ENCODE results near the gene SEPTIN3.
A peak's percentile ranks its signal among the peaks of the same experiment; 100 is the strongest.

SEPTIN3 gene, protein sequence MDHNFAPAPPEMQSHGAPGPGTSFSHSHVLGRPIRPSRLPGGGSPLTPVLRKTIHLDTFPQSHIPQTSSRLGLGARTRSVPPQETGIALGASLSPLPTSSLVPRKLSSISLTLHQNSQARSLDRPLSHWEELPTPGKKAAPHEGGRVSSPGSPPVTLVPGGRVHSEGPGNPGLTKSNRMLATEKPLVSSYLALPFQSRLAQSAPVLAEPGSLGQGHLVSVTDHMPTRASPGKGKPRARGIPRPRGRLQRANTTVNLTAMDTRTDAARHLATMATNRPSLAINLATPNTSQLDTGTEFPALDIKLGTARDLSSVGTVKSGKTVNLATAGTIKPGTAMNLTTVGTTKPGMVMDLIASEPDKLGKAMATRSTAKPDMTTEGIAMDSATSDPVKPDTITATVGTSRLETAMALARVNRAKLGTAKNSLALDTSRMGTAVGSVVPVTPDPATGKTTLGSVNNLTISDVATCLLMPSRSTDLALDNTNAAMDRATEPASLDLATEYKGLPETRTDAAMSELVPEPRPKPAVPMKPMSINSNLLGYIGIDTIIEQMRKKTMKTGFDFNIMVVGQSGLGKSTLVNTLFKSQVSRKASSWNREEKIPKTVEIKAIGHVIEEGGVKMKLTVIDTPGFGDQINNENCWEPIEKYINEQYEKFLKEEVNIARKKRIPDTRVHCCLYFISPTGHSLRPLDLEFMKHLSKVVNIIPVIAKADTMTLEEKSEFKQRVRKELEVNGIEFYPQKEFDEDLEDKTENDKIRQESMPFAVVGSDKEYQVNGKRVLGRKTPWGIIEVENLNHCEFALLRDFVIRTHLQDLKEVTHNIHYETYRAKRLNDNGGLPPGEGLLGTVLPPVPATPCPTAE

GRCh38 chr22:41969110-41969646 is at the start of gene SEPTIN3:
SEPTIN3 (plus strand) TSS chr22:41969443; CDS start chr22:41971493, 2,050 bp downstream.
- peaks cover 39% of the 10 kb centered on the region for H3K4me1 ChIP-seq

DNA sequence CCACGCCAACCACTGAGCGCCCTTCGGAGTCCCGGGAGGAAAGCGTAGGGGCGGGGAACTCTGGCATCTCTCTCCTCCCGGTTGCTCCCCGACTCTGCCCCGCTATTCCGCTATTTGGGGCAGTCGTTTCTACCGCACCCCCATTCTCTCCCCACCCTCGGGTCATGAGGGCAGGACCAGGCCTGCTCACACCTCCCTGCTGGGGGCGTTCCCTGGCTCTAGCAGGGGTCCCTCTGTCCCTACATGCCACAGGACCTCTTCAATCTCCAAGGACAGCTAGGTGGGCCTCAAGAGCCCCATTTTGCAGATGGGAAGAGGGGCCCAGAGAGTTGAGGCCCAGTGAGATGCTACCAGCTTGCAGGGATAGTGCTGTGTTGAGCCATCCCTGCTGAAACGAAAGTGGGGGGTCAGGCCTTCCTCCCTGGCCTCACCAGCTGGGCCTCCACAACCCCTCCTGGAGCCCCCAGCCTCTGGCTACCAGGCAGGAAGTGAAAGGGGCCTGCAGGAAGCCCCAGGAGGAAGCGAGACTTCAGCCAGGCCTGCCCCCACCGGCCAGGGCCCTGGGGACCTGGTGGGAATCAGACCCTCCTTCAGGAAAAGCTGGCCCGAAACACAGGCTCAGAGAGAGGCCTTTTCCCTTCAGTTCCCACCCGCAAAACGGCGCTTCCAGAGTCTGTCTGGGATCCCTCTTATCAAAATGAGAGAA is 48.8 kb upstream of the SEPTIN3 start:
- Histone ChIP-seq H3K9ac (peak overlapping the region; percentile 50), H3K36me3 (peaks cover 27% of the 10 kb centered on the region), H3K4me1 (peaks cover 81% of the 10 kb centered on the region), H3K27ac (peak overlapping the region; percentile 74), H3K4me3 (peak overlapping the region; percentile 66), H3K27me3 (peaks cover 26% of the 10 kb centered on the region), H4K20me1 (peaks cover 97% of the 10 kb centered on the region), H3K4me2 (peak overlapping the region; percentile 100), H3K9me3 (no peaks in the 10 kb centered on the region)
- TF ChIP-seq Cebpa-rat (IDR thresholded peaks at IDR 0.05), result no peak

More at GRCh38 chr22:41969110-41969646, at the start of gene SEPTIN3:
- H3K4me2 ChIP-seq, result peak within 1 kb of the TSS; percentile 34; the same call in 1 of the 2 replicates
- H3K9ac ChIP-seq, result no peak within 1 kb of the TSS
- no peaks in the 10 kb centered on the region for H3K9me3 ChIP-seq
- no peak within 1 kb of the TSS for H3K4me3 ChIP-seq
- no peaks in the 10 kb centered on the region for H4K20me1 ChIP-seq
- no peak within 1 kb of the TSS for H3K27ac ChIP-seq
- H3K36me3 ChIP-seq, result no peaks in the 10 kb centered on the region
- TF ChIP-seq Cebpa-rat (IDR thresholded peaks at IDR 0.05), result no peak
- H3K27me3 ChIP-seq, result no peaks in the 10 kb centered on the region

- Histone ChIP-seq H4K20me1 (peaks cover 84% of the 10 kb centered on the region), H3K4me3 (no peak overlapping the region), H3K9ac (no peak overlapping the region), H3K27ac (0 out of 2 replicates have a peak overlapping the region, but pooled peaks have one; percentile 2), H3K4me2 (peak overlapping the region; percentile 100), H3K4me1 (peaks cover 84% of the 10 kb centered on the region), H3K36me3 (peaks cover 28% of the 10 kb centered on the region), H3K27me3 (peaks cover 7% of the 10 kb centered on the region; the same call in 1 of the 2 replicates), H3K9me3 (no peaks in the 10 kb centered on the region)
- no peak for TF ChIP-seq Cebpa-rat (IDR thresholded peaks at IDR 0.05)
These were observed 46.9 kb upstream of the SEPTIN3 start for GRCh38 chr22:41922328-41922727.

GRCh38 chr22:41922940-41923594 is 46.2 kb upstream of the SEPTIN3 start:
- Histone ChIP-seq H3K4me3 (0 out of 2 replicates have a peak overlapping the region, but pooled peaks have one; percentile 3), H4K20me1 (peaks cover 77% of the 10 kb centered on the region), H3K9ac (peak overlapping the region; percentile 5; the same call in 1 of the 2 replicates), H3K27ac (peak overlapping the region; percentile 51; the same call in 1 of the 2 replicates), H3K9me3 (no peaks in the 10 kb centered on the region), H3K4me1 (peaks cover 84% of the 10 kb centered on the region), H3K4me2 (peak overlapping the region; percentile 100), H3K27me3 (no peaks in the 10 kb centered on the region), H3K36me3 (peaks cover 28% of the 10 kb centered on the region)
- TF ChIP-seq Cebpa-rat (IDR thresholded peaks at IDR 0.05), result no peak

DNA sequence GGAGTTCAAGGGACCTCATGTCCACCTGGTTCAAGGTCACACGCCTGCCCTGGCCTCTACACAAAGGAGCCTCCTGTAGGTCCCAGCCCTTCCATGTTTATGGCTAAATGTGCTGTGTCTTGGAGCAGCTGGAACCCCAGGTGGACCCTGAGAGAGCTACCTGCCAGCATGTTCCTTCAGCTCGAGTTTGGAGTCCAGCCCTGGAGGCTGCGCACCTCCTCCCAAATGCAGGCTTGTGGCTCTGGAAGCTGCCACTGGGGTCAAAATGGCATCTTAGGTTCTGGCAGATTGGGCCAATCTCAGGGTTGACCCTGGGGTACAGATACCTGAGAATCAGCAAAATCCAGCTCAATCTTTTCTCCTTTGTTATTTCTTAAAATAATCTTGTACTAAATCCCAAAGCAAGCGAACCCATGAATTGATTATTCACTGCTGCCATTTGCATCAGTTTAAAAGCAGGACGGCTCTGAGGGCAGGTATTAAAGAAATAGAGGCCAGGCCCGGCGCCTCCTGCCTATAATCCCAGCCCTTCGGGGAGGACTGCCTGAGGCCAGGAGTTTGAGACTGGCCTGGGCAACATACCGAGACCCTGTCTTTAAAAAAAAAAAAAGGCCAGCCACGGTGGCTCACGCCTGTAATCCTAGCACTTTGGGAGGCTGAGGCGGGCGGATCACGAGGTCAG is 45.5 kb upstream of the SEPTIN3 start:
- TF ChIP-seq Cebpa-rat (IDR thresholded peaks at IDR 0.05), result no peak
- H3K27ac ChIP-seq, result no peak overlapping the region
- H4K20me1 ChIP-seq, result peaks cover 70% of the 10 kb centered on the region
- peak overlapping the region; percentile 100 for H3K4me2 ChIP-seq
- H3K9ac ChIP-seq, result peak overlapping the region; percentile 5; the same call in 1 of the 2 replicates
- peaks cover 28% of the 10 kb centered on the region for H3K36me3 ChIP-seq
- H3K9me3 ChIP-seq, result no peaks in the 10 kb centered on the region
- H3K27me3 ChIP-seq, result no peaks in the 10 kb centered on the region
- H3K4me3 ChIP-seq, result 0 out of 2 replicates have a peak overlapping the region, but pooled peaks have one; percentile 3
- peaks cover 84% of the 10 kb centered on the region for H3K4me1 ChIP-seq

- peak overlapping the region; percentile 98 for H3K27ac ChIP-seq
- peak overlapping the region; percentile 87 for H3K4me3 ChIP-seq
- no peak for TF ChIP-seq Cebpa-rat (IDR thresholded peaks at IDR 0.05)
- H4K20me1 ChIP-seq, result peaks cover 50% of the 10 kb centered on the region
- H3K36me3 ChIP-seq, result peaks cover 28% of the 10 kb centered on the region
- no peaks in the 10 kb centered on the region for H3K27me3 ChIP-seq
- H3K9ac ChIP-seq, result peak overlapping the region; percentile 98
- H3K4me2 ChIP-seq, result peak overlapping the region; percentile 100
- no peaks in the 10 kb centered on the region for H3K9me3 ChIP-seq
- peaks cover 86% of the 10 kb centered on the region for H3K4me1 ChIP-seq
These were observed 43.3 kb upstream of the SEPTIN3 start for GRCh38 chr22:41925783-41926460.

DNA sequence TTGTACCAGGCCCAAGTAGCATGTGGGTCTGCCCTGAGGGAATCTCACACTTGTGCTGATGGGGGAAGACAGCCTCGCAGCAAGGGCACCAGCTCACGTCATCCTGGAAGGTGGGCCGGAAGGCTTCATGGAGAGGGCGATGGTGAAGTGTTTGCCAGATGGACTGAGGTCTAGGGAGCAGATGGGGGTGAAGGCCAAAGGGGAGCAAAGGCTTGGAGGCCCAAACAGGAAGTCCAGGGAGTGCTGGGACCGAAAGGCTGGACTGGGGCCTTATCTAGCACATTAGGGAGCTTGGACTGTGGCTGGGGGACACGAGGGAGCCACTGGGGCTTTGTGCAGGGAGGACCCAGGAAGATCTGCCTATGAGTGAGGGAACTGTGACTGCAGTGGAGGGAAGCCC is 41.4 kb upstream of the SEPTIN3 start:
- Histone ChIP-seq H3K36me3 (peaks cover 27% of the 10 kb centered on the region), H4K20me1 (peaks cover 32% of the 10 kb centered on the region), H3K9me3 (no peaks in the 10 kb centered on the region), H3K4me1 (peaks cover 87% of the 10 kb centered on the region), H3K27me3 (no peaks in the 10 kb centered on the region), H3K4me2 (peak overlapping the region; percentile 95), H3K9ac (peak overlapping the region; percentile 72), H3K4me3 (no peak overlapping the region; the same call in 1 of the 2 replicates), H3K27ac (peak overlapping the region; percentile 98)
- no peak for TF ChIP-seq Cebpa-rat (IDR thresholded peaks at IDR 0.05)
